ENCODE results near the gene MAML3. TPM values are rescaled to one million over a fixed set of nuclear protein-coding genes. Genes with fewer than 3 reads are reported as not detected.

The MAML3 gene
- total RNA-seq, 1 experiment from 2014 or later, result 0.89 TPM

DNA sequence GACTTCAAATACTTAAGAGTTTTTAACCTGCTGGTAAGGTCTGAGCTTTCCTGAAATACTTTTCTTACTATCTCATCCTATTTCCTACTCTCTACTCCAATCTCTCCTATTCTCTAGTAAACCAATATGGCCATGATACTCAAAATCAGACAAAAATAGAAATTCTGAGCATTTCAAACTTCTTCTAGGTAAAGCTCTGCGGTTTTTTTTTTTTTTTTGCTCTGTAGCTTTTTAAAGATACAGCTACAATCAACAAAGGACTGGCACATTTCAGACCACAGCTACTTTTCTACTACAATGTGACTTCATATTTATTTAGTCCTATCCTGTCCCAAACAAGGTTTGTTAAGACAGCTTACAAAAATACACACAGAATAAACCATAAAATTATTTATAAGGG is 31.1 kb downstream of the MAML3 start:
- CTCF ChIA-PET, result interaction anchor here (0.6 kb wide), 3 partner anchors 111 to 462 kb away, joined by 3 to 4 read pairs (median 3); no protein-coding TSS in a partner anchor
- Mint-ChIP-seq H3K27ac (ENCODE audit: low read depth, unreplicated experiment) (no peak overlapping the region), H3K4me3 (ENCODE audit: unreplicated experiment) (no peak overlapping the region), H3K9me3 (ENCODE audit: unreplicated experiment) (no peaks in the 10 kb centered on the region), H3K36me3 (ENCODE audit: insufficient read depth, unreplicated experiment) (no peaks in the 10 kb centered on the region), H3K4me1 (ENCODE audit: insufficient read depth, unreplicated experiment) (no peaks in the 10 kb centered on the region), H3K27me3 (ENCODE audit: insufficient read depth, unreplicated experiment) (no peaks in the 10 kb centered on the region)
- POLR2A ChIA-PET, result interaction anchor here (0.5 to 1.1 kb wide), 2 partner anchors 29 to 130 kb away, joined by 3 read pairs; no protein-coding TSS in a partner anchor
- no peak for DNase-seq (ENCODE audit: unreplicated experiment)
- intact Hi-C loops (cut with micrococcal nuclease), result no loop called here
- TF ChIP-seq, protein P1, sequence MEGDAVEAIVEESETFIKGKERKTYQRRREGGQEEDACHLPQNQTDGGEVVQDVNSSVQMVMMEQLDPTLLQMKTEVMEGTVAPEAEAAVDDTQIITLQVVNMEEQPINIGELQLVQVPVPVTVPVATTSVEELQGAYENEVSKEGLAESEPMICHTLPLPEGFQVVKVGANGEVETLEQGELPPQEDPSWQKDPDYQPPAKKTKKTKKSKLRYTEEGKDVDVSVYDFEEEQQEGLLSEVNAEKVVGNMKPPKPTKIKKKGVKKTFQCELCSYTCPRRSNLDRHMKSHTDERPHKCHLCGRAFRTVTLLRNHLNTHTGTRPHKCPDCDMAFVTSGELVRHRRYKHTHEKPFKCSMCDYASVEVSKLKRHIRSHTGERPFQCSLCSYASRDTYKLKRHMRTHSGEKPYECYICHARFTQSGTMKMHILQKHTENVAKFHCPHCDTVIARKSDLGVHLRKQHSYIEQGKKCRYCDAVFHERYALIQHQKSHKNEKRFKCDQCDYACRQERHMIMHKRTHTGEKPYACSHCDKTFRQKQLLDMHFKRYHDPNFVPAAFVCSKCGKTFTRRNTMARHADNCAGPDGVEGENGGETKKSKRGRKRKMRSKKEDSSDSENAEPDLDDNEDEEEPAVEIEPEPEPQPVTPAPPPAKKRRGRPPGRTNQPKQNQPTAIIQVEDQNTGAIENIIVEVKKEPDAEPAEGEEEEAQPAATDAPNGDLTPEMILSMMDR (IDR thresholded peaks at IDR 0.05; ENCODE audit: unreplicated experiment), result no peak
- no TSS peak for BruUV-seq (replicated peaks)

DNA sequence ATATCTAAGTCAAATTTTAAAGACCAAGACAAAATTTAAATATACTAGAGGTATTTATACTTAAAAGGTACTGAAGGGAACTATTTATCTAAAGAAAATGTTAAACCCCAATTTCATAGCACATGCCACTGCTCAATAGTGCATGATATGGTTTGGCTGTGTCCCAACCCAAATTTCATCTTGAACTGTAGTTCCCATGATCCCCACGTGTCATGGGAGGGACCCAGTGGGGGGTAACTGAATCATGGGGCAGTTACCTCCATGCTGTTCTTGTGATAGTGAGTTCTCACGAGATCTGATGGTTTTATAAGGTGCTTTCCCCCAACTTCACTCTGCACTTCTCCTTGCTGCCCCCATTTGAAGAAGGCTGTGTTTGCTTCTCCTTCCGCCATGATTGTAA is 32.3 kb downstream of the MAML3 start:
- CTCF ChIA-PET, result no interaction called here
- no peaks in the 10 kb centered on the region for H3K9me3 Mint-ChIP-seq (ENCODE audit: unreplicated experiment)
- no peaks in the 10 kb centered on the region for H3K36me3 Mint-ChIP-seq (ENCODE audit: insufficient read depth, unreplicated experiment)
- peaks cover 6% of the 10 kb centered on the region for H3K4me1 Mint-ChIP-seq (ENCODE audit: insufficient read depth, unreplicated experiment)
- POLR2A ChIA-PET, result no interaction called here
- H3K4me3 Mint-ChIP-seq (ENCODE audit: unreplicated experiment), result no peak overlapping the region
- DNase-seq (ENCODE audit: unreplicated experiment), result no peak
- H3K27ac Mint-ChIP-seq (ENCODE audit: low read depth, unreplicated experiment), result no peak overlapping the region
- H3K27me3 Mint-ChIP-seq (ENCODE audit: insufficient read depth, unreplicated experiment), result no peaks in the 10 kb centered on the region
- TF ChIP-seq, protein P1 (IDR thresholded peaks at IDR 0.05; ENCODE audit: unreplicated experiment), result no peak
- no TSS peak for BruUV-seq (replicated peaks)
- intact Hi-C loops (cut with micrococcal nuclease), result no loop called here

DNA sequence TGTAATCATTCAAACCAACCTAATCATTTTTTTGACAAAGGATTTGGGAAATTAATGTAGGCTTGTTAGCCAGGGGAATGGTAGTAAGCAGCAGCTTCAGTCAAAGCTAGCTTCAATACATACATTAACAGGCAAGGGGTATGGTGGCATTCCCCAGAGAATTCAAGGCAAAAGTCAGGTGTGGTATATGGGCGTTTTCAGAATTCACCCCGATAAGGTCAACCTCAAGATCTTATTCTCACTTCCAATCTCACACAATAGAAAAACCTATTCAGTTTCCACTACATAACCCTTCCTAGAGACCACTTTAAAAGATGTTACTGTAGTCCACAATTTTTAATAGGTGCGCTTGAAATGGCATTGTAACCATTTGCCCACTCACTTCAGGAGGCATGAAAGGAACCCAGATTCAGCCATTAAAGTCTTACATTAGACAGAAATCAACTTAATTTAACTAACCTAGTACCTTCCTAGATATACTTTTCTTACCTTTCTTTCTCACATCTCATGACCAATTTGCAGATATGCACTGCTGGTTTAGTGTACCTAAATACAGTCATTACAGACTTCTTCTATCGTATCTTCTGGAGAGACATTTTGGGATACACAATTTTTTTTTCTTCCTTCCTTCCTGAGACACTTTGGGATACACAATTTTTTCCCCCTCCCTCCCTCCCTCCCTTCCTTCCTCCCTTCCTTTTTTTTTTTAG is 34.9 kb downstream of the MAML3 start:
- TF ChIP-seq, protein P1 (IDR thresholded peaks at IDR 0.05; ENCODE audit: unreplicated experiment), result no peak
- Mint-ChIP-seq H3K4me3 (ENCODE audit: unreplicated experiment) (no peak overlapping the region), H3K9me3 (ENCODE audit: unreplicated experiment) (no peaks in the 10 kb centered on the region), H3K27ac (ENCODE audit: low read depth, unreplicated experiment) (no peak overlapping the region), H3K36me3 (ENCODE audit: insufficient read depth, unreplicated experiment) (no peaks in the 10 kb centered on the region), H3K4me1 (ENCODE audit: insufficient read depth, unreplicated experiment) (peaks cover 9% of the 10 kb centered on the region), H3K27me3 (ENCODE audit: insufficient read depth, unreplicated experiment) (no peaks in the 10 kb centered on the region)
- ChIA-PET CTCF (no interaction called here), POLR2A (interaction anchor here (1.2 to 1.4 kb wide), 2 partner anchors 25 to 35 kb away, joined by 4 read pairs; partner anchors contain the start of gene MAML3)
- BruUV-seq (replicated peaks), result no TSS peak
- no peak for DNase-seq (ENCODE audit: unreplicated experiment)
- intact Hi-C loops (cut with micrococcal nuclease), result no loop called here

DNA sequence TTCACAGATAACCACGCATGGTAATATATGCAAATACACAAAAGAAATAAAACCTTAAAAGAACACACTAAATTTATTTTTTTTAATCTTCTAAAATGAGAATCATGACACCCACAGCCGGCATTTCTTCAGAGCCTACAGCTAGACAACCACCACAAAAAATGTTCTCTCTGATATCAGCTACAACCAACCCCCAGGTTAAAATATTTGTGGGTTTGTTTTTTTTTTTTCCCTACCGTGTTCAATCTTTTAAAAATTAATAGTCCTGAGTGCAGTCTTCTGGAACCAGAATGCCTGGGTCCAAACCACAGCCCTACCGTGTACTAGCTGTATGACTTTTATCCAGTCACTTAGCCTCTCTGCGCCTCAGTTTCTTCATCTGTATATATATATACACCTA is 36.0 kb downstream of the MAML3 start:
- intact Hi-C loops (cut with micrococcal nuclease), result no loop called here
- no peak overlapping the region for H3K27ac Mint-ChIP-seq (ENCODE audit: low read depth, unreplicated experiment)
- peaks cover 9% of the 10 kb centered on the region for H3K4me1 Mint-ChIP-seq (ENCODE audit: insufficient read depth, unreplicated experiment)
- no peaks in the 10 kb centered on the region for H3K9me3 Mint-ChIP-seq (ENCODE audit: unreplicated experiment)
- H3K27me3 Mint-ChIP-seq (ENCODE audit: insufficient read depth, unreplicated experiment), result no peaks in the 10 kb centered on the region
- TF ChIP-seq, protein P1 (IDR thresholded peaks at IDR 0.05; ENCODE audit: unreplicated experiment), result no peak
- BruUV-seq (replicated peaks), result no TSS peak
- H3K36me3 Mint-ChIP-seq (ENCODE audit: insufficient read depth, unreplicated experiment), result no peaks in the 10 kb centered on the region
- CTCF ChIA-PET, result interaction anchor here (0.8 kb wide), 1 partner anchor 733 kb away, joined by 3 read pairs; no protein-coding TSS in a partner anchor
- DNase-seq (ENCODE audit: unreplicated experiment), result no peak
- POLR2A ChIA-PET, result interaction anchor here (0.5 to 1.2 kb wide), 3 partner anchors 19 to 171 kb away, joined by 3 to 4 read pairs (median 3); no protein-coding TSS in a partner anchor
- no peak overlapping the region for H3K4me3 Mint-ChIP-seq (ENCODE audit: unreplicated experiment)
